DLD1 (cell line): Measurements from ENCODE around the gene ETV6.

Experiments
- in situ Hi-C: cut with HindIII; loops from 2 replicates; pipeline ENCODE4 v1.10.0; 2017; ENCODE audit warnings: low sequenced_read_pairs

Gene ETV6

GRCh38 chr12:11689591-11690186 is 40.2 kb downstream of the ETV6 start:
- in situ Hi-C loops, result no loop called here

- in situ Hi-C loops, result no loop called here
These were observed 43.6 kb downstream of the ETV6 start for GRCh38 chr12:11693067-11693466.

- in situ Hi-C loops, result no loop called here
These were observed 44.1 kb downstream of the ETV6 start for GRCh38 chr12:11693601-11694000.

- in situ Hi-C loops, result no loop called here
These were observed 45.1 kb downstream of the ETV6 start for GRCh38 chr12:11694528-11694927.

GRCh38 chr12:11695321-11695720 is 45.8 kb downstream of the ETV6 start:
- in situ Hi-C loops, result no loop called here

GRCh38 chr12:11696084-11696483 is 46.6 kb downstream of the ETV6 start:
- in situ Hi-C loops, result no loop called here

- in situ Hi-C loops, result no loop called here
These were observed 47.7 kb downstream of the ETV6 start for GRCh38 chr12:11697131-11697530.

GRCh38 chr12:11697670-11698387 is 48.4 kb downstream of the ETV6 start:
- in situ Hi-C loops, result no loop called here

- in situ Hi-C loops, result no loop called here
These were observed 49.3 kb downstream of the ETV6 start for GRCh38 chr12:11698729-11699128.

- in situ Hi-C loops, result no loop called here
These were observed 52.0 kb downstream of the ETV6 start for GRCh38 chr12:11701433-11701832.

GRCh38 chr12:11702959-11703358 is 53.5 kb downstream of the ETV6 start:
- in situ Hi-C loops, result no loop called here

GRCh38 chr12:11703378-11703777 is 53.9 kb downstream of the ETV6 start:
- in situ Hi-C loops, result no loop called here

GRCh38 chr12:11704089-11704488 is 54.6 kb downstream of the ETV6 start:
- in situ Hi-C loops, result no loop called here

GRCh38 chr12:11705010-11705409 is 55.5 kb downstream of the ETV6 start:
- in situ Hi-C loops, result no loop called here

- in situ Hi-C loops, result no loop called here
These were observed 57.3 kb downstream of the ETV6 start for GRCh38 chr12:11706509-11707379.

- in situ Hi-C loops, result no loop called here
These were observed 58.1 kb downstream of the ETV6 start for GRCh38 chr12:11707535-11707934.

- in situ Hi-C loops, result no loop called here
These were observed 60.0 kb downstream of the ETV6 start for GRCh38 chr12:11709513-11709912.

GRCh38 chr12:11710431-11710830 is 61.0 kb downstream of the ETV6 start:
- in situ Hi-C loops, result no loop called here

- in situ Hi-C loops, result no loop called here
These were observed 61.4 kb downstream of the ETV6 start for GRCh38 chr12:11710906-11711305.

- in situ Hi-C loops, result no loop called here
These were observed 62.3 kb downstream of the ETV6 start for GRCh38 chr12:11711651-11712327.

- in situ Hi-C loops, result no loop called here
These were observed 63.0 kb downstream of the ETV6 start for GRCh38 chr12:11712491-11712890.
